Mesothelial cell of epicardium (in vitro differentiated cells): Measurements from ENCODE around the gene IL16. TPM values are rescaled to one million over a fixed set of nuclear protein-coding genes. Genes with fewer than 3 reads are reported as not detected.

Experiments used
- DNase-seq, 2 experiments: peaks; one replicate each; pipeline ENCODE4 v3.0.0; 2021; ENCODE audit warnings: low spot score in 2 of 2; ENCODE audit not compliant: unreplicated experiment in 2 of 2
- H3K27ac Mint-ChIP-seq: 2 replicates; pipeline ENCODE4 v1.8.0; 2021; ENCODE audit warnings: mixed read lengths
- H3K27me3 Mint-ChIP-seq: 2 replicates; pipeline ENCODE4 v1.8.0; 2021; ENCODE audit warnings: low read depth, mixed read lengths
- H3K36me3 Mint-ChIP-seq: 2 replicates; pipeline ENCODE4 v1.8.0; 2021; ENCODE audit warnings: mixed read lengths
- H3K4me1 Mint-ChIP-seq: 2 replicates; pipeline ENCODE4 v1.8.0; 2021; ENCODE audit warnings: mixed read lengths
- H3K4me3 Mint-ChIP-seq: 2 replicates; pipeline ENCODE4 v1.8.0; 2021; ENCODE audit warnings: mild to moderate bottlenecking, moderate library complexity, mixed read lengths
- H3K9me3 Mint-ChIP-seq: 2 replicates; pipeline ENCODE4 v1.8.0; 2021; ENCODE audit warnings: mixed read lengths
- total RNA-seq: library from RNA; stranded (reverse); gene quantifications from 3 replicates; pipeline ENCODE4 v1.2.1, GENCODE V29; 2021
- TF ChIP-seq, protein P1 (sequence below): fragments of 200-600 bp; sonication (generic); IDR thresholded peaks from one replicate; pipeline ENCODE4 v1.5.0; 2021; ENCODE audit warnings: antibody characterized with exemption; ENCODE audit not compliant: unreplicated experiment

IL16 gene
- total RNA-seq, 1 donor from 2014 or later: 0.27 TPM

DNA sequence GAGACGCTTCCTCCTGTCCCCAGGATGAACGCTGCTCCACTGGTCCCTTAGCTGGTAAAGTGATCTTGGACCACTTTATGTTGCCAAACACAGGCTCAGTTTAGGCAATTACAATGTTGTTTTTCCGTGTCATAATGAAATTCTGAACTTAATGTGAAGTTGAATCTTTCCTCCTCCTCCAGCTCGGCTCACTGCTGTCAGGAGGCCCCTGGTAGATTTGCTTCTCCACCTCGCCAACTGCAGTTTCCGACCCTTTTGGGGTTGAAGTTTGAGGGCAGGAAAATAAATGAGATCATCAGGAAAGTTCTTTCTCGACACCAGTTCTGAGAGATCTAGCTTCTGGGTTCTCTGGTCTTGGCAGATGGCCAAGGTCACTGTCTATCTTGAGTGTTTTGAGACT is 34.8 kb upstream of the IL16 start:
- Mint-ChIP-seq H3K27ac (no peak overlapping the region), H3K27me3 (peaks cover 13% of the 10 kb centered on the region), H3K4me3 (no peak overlapping the region), H3K36me3 (no peaks in the 10 kb centered on the region), H3K4me1 (peaks cover 27% of the 10 kb centered on the region), H3K9me3 (no peaks in the 10 kb centered on the region)
- TF ChIP-seq, protein P1, sequence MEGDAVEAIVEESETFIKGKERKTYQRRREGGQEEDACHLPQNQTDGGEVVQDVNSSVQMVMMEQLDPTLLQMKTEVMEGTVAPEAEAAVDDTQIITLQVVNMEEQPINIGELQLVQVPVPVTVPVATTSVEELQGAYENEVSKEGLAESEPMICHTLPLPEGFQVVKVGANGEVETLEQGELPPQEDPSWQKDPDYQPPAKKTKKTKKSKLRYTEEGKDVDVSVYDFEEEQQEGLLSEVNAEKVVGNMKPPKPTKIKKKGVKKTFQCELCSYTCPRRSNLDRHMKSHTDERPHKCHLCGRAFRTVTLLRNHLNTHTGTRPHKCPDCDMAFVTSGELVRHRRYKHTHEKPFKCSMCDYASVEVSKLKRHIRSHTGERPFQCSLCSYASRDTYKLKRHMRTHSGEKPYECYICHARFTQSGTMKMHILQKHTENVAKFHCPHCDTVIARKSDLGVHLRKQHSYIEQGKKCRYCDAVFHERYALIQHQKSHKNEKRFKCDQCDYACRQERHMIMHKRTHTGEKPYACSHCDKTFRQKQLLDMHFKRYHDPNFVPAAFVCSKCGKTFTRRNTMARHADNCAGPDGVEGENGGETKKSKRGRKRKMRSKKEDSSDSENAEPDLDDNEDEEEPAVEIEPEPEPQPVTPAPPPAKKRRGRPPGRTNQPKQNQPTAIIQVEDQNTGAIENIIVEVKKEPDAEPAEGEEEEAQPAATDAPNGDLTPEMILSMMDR: no peak
- DNase-seq: no peak

DNA sequence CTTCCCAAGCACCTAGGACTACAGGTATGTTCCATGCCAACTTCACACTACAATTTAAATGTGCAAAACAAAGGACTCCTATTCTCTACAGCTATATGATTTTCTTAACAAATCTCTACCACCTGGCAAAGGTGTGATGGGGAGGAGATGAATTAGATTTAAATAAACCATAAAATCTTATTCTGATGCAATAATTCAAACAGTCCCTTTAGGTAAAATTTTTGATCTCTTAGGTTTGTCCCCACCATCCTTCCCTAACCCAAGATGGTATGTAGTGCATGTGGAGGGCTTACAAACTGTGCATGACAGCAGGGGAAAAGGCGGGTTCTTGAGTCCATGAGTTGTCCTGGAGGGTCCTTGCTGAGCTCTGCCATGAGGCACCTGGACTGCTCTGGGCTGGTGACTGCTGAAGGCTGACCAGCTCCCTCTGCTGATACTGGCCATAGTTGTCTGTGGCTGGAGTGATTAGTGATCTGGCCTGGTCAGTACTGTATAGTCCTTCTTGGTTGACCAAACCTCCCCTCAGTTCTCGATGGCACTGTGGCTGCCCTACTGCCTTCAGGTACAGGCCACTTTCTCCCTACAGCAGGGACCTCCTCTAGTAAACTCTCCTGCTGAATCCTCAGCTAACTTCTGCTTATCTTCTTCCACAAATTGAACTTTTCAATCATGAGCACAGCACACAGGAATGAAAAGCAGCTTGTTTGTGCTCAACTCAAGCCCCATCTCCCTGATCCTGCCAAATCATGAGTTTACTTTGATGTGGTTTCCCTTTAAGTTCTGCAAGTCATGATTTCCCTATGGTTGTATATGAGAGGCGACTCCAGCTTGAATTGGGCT is 32.5 kb upstream of the IL16 start:
- Mint-ChIP-seq H3K9me3 (no peaks in the 10 kb centered on the region), H3K36me3 (no peaks in the 10 kb centered on the region), H3K27ac (no peak overlapping the region), H3K4me1 (peaks cover 27% of the 10 kb centered on the region), H3K27me3 (peaks cover 19% of the 10 kb centered on the region), H3K4me3 (no peak overlapping the region)
- DNase-seq: no peak
- TF ChIP-seq, protein P1: no peak

DNA sequence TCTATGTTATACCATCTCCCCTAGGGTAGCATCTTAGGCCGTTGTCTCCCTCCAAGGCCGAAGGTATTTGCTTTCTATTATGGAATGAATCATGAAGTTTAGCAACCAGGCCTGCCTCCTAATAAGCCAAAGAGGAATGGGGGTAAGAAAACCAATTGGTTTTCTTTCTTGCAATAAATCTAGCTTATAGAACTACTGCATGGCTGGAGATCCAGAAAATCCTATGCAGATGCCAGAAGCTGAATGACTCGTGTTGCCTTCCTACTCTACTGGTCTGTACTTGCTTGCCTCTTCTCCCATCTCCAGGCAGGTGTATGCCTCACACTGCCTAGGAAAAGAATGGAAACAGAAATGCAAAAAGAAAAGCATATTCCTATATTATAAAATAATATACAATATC is 31.1 kb upstream of the IL16 start:
- H3K27me3 Mint-ChIP-seq: peaks cover 25% of the 10 kb centered on the region
- DNase-seq: no peak
- H3K9me3 Mint-ChIP-seq: no peaks in the 10 kb centered on the region
- TF ChIP-seq, protein P1: no peak
- H3K4me3 Mint-ChIP-seq: no peak overlapping the region
- no peaks in the 10 kb centered on the region for H3K36me3 Mint-ChIP-seq
- peaks cover 26% of the 10 kb centered on the region for H3K4me1 Mint-ChIP-seq
- H3K27ac Mint-ChIP-seq: no peak overlapping the region

DNA sequence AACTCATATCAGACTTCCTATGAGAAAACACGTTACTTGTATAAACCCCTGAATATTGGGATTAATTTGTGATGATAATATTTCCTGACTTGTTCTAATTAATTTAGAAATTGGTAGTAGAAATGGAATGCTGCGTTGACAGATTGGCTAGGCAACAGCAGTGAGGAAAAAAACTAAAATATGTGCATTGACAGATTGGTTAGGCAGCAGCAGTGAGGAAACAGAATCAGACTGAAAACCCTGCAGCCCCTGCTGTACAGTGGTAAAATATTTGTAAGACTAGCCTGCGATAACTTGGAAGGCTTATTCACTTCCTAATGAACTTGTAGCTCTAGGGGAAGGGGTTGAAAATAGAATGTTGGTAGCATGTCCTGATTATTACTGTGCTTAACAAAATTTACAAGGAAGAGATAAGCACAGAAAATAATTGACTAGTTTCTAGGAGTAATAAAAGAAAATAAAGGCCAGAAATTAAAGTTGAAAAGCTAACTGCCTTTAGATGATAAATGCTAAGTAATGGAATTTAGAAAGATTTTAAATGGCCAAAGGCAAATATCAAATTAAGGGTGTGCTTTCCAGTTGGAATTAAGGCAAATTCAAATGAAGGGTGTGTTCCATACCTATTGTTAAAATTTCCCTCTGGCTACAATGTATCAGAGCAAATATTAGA is 29.9 kb upstream of the IL16 start:
- DNase-seq: no peak
- no peak overlapping the region for H3K27ac Mint-ChIP-seq

DNA sequence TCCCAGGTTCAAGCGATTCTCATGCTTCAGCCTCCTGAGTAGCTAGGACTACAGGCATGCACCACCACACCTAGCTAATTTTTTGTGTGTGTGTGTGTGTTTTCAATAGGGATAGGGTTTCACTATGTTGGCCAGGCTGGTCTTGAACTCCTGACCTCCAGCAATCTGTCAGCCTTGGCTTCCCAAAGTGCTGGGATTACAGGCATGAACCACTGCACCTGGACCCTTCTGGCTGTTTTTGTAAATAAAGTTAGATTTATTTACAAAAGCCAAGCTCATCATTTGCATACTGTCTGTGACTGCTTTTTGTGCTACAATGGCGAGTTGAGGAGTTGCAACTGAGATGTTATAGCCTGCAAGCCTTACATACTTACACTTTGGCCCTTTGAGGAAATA is 28.6 kb upstream of the IL16 start:
- Mint-ChIP-seq H3K27me3 (peaks cover 17% of the 10 kb centered on the region), H3K36me3 (no peaks in the 10 kb centered on the region), H3K9me3 (no peaks in the 10 kb centered on the region), H3K4me1 (peaks cover 14% of the 10 kb centered on the region), H3K4me3 (no peak overlapping the region), H3K27ac (no peak overlapping the region)
- TF ChIP-seq, protein P1: no peak
- DNase-seq: no peak

More for the DNA sequence above, 29.9 kb upstream of the IL16 start:
- Mint-ChIP-seq H3K36me3 (no peaks in the 10 kb centered on the region), H3K27me3 (peaks cover 21% of the 10 kb centered on the region), H3K4me1 (peaks cover 15% of the 10 kb centered on the region), H3K4me3 (no peak overlapping the region), H3K9me3 (no peaks in the 10 kb centered on the region)
- TF ChIP-seq, protein P1: no peak
